RWPE2 (cell line): ENCODE measurements around the gene CRB2.

Source experiments
- ATAC-seq: fragments of 200-7000 bp; cut with Tn5 transposase; 3 replicates; pipeline ENCODE4 v1.9.1; 2021; ENCODE audit warnings: low read depth
- DNase-seq: peaks from one replicate; pipeline ENCODE4 v3.0.0-alpha.2; 2020; ENCODE audit warnings: low spot score
- H3K27ac ChIP-seq: fragments of 450-650 bp; 2 replicates; pipeline ENCODE4 v1.5.1; 2017; ENCODE audit warnings: mild to moderate bottlenecking; ENCODE audit not compliant: poor library complexity, severe bottlenecking
- H3K27me3 ChIP-seq: fragments of 250-450 bp; sonication (Bioruptor Pico); 2 replicates; pipeline ENCODE4 v1.5.1; 2021; ENCODE audit warnings: mild to moderate bottlenecking, moderate library complexity; ENCODE audit not compliant: insufficient read depth, poor library complexity, severe bottlenecking
- H3K36me3 ChIP-seq: fragments of 250-450 bp; sonication (Bioruptor Pico); 2 replicates; pipeline ENCODE4 v1.5.1; 2020; ENCODE audit warnings: low read depth, mild to moderate bottlenecking, moderate library complexity
- H3K4me1 ChIP-seq: fragments of 250-450 bp; sonication (Bioruptor Pico); 2 replicates; pipeline ENCODE4 v1.5.1; 2021; ENCODE audit warnings: mild to moderate bottlenecking, moderate library complexity; ENCODE audit not compliant: insufficient read depth, poor library complexity, severe bottlenecking
- H3K4me3 ChIP-seq: fragments of 250-450 bp; sonication (Bioruptor Pico); 2 replicates; pipeline ENCODE4 v1.5.1; 2021; ENCODE audit warnings: mild to moderate bottlenecking, moderate library complexity; ENCODE audit not compliant: severe bottlenecking
- H3K9me3 ChIP-seq: fragments of 250-450 bp; sonication (Bioruptor Pico); 2 replicates; pipeline ENCODE4 v1.5.1; 2021; ENCODE audit warnings: mild to moderate bottlenecking, moderate library complexity; ENCODE audit not compliant: severe bottlenecking
- TF ChIP-seq, protein P1 (sequence below): fragments of 450-650 bp; IDR thresholded peaks from one replicate; pipeline ENCODE4 v1.5.1; 2017; ENCODE audit warnings: mild to moderate bottlenecking, moderate library complexity; ENCODE audit not compliant: poor library complexity, severe bottlenecking

The CRB2 gene

GRCh38 chr9:123411191-123411590 lies 55.2 kb downstream of the CRB2 start:
- TF ChIP-seq, protein P1, sequence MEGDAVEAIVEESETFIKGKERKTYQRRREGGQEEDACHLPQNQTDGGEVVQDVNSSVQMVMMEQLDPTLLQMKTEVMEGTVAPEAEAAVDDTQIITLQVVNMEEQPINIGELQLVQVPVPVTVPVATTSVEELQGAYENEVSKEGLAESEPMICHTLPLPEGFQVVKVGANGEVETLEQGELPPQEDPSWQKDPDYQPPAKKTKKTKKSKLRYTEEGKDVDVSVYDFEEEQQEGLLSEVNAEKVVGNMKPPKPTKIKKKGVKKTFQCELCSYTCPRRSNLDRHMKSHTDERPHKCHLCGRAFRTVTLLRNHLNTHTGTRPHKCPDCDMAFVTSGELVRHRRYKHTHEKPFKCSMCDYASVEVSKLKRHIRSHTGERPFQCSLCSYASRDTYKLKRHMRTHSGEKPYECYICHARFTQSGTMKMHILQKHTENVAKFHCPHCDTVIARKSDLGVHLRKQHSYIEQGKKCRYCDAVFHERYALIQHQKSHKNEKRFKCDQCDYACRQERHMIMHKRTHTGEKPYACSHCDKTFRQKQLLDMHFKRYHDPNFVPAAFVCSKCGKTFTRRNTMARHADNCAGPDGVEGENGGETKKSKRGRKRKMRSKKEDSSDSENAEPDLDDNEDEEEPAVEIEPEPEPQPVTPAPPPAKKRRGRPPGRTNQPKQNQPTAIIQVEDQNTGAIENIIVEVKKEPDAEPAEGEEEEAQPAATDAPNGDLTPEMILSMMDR: no peak
- Histone ChIP-seq H3K4me3 (no peak overlapping the region), H3K4me1 (no peaks in the 10 kb centered on the region), H3K9me3 (no peaks in the 10 kb centered on the region), H3K36me3 (no peaks in the 10 kb centered on the region), H3K27ac (no peak overlapping the region), H3K27me3 (no peaks in the 10 kb centered on the region)
- DNase-seq (no peak), ATAC-seq (no peak)

DNA sequence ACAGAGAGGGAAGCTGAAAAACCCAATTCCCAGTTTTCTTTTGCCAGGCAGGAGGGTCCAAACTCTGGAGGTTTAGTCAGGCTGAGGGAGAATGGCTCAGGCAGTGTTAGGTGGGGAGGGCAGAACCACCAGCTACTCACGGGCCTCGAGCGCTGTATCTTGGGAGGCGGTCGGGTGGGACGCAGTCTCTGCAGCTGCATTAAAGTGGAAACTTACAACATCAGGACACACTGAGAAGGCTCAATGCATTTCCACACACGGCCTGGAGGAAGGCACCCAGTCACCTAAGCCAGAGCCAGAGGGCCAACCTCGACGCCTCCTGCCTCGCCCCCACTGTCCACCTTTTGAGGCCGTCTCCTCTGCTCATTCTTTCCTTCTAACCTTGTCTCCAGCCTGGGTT lies 55.6 kb downstream of the CRB2 start:
- no peaks in the 10 kb centered on the region for H3K9me3 ChIP-seq
- TF ChIP-seq, protein P1: no peak
- DNase-seq: no peak

GRCh38 chr9:123412171-123412820 lies 56.3 kb downstream of the CRB2 start:
- TF ChIP-seq, protein P1: no peak
- 0 out of 3 replicates have a peak, but pooled peaks have one; percentile 20 for ATAC-seq

More for the DNA sequence above, 55.6 kb downstream of the CRB2 start:
- no peak overlapping the region for H3K4me3 ChIP-seq
- no peak for ATAC-seq
- no peak overlapping the region for H3K27ac ChIP-seq
- no peaks in the 10 kb centered on the region for H3K4me1 ChIP-seq
- no peaks in the 10 kb centered on the region for H3K27me3 ChIP-seq
- no peaks in the 10 kb centered on the region for H3K36me3 ChIP-seq

GRCh38 chr9:123414204-123414603 lies 58.2 kb downstream of the CRB2 start:
- H3K27me3 ChIP-seq: no peaks in the 10 kb centered on the region
- TF ChIP-seq, protein P1: no peak
- H3K4me1 ChIP-seq: no peaks in the 10 kb centered on the region
- H3K9me3 ChIP-seq: no peaks in the 10 kb centered on the region
- H3K36me3 ChIP-seq: no peaks in the 10 kb centered on the region
- no peak overlapping the region for H3K27ac ChIP-seq
- ATAC-seq: no peak
- H3K4me3 ChIP-seq: no peak overlapping the region
- DNase-seq: no peak

More at GRCh38 chr9:123412171-123412820, 56.3 kb downstream of the CRB2 start:
- Histone ChIP-seq H3K4me1 (no peaks in the 10 kb centered on the region), H3K4me3 (no peak overlapping the region), H3K9me3 (no peaks in the 10 kb centered on the region), H3K27me3 (no peaks in the 10 kb centered on the region), H3K36me3 (no peaks in the 10 kb centered on the region), H3K27ac (no peak overlapping the region)
- DNase-seq: no peak
